ENCODE results near the gene TRPM2.

Gene TRPM2

DNA sequence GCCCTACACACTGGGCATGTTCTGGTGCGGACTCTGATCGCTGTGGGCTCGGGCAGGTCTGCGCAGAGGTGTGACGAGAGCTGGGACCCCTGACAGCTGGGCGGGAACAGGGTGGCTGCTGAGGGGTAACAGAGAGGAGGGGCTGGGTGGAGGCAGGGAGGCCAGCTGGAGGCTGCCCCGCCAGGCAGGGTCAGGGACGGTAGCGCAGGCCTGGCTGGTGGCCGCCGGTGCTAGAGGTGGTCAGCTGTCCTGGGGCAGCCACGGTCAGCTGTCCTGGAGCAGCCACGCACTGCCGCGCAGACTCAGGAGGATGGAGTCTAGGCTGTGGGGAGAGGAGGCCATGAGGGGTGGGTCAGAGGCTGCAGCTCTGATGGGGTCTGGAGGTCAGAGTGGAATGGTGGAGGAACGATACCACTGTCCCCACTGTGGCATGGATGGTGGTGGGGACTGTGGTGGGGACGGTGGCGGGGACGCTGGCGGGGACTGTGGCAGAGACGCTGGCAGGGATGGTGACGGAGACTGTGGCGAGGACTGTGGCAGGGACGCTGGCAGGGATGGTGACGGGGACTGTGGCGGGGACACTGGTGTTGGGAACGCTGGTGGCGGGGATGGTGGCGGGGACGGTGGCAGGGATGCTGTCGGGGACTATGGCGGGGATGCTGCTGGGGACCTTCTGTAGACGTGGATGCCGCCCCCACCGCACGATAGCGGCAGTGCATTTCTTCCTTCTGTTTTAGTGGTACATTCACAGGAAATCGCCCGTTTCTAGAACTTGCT, 80.6 kb downstream of the TRPM2 start:
- no peak overlapping the region for H3K4me3 ChIP-seq (ENCODE audit: low read length)

GRCh38 chr21:44434568-44434925, 81.1 kb downstream of the TRPM2 start:
- no peak overlapping the region for H3K4me3 ChIP-seq (ENCODE audit: low read length)
- no peak for DNase-seq (ENCODE audit: low read depth, low spot score)

More for the DNA sequence above, 80.6 kb downstream of the TRPM2 start:
- DNase-seq (ENCODE audit: low read depth, low spot score) = no peak

DNA sequence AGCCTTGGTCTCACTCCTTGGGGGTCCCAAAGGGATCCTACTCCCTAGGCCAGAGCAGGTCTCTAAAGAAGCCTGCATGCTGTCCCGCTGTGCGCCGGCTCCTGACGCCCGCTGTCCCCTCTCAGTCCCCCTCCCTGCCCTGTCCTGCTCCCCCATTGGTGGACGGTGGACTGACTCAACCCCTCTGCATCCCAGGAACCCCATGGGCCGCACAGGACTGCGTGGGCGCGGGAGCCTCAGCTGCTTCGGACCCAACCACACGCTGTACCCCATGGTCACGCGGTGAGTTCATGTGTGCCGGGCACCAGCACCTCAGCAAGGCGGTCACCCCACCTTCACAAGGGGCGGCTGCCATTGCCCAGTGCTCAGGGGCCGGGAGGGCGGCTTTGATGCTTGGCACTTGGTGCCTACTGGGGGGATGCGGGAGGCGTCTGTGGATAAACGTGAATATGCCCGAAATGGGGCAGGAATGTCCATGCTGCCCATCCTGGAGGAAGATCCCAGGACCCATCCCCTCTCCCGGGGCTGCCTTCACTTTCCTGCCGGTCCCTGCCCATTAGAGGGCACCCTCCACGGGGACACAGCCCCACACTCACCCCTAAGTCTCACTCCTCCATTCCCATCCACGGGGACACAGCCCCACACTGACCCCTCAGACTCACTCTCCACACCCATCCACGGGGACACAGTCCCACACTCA, 81.7 kb downstream of the TRPM2 start:
- no peak overlapping the region for H3K4me3 ChIP-seq (ENCODE audit: low read length)
- no peak for DNase-seq (ENCODE audit: low read depth, low spot score)

DNA sequence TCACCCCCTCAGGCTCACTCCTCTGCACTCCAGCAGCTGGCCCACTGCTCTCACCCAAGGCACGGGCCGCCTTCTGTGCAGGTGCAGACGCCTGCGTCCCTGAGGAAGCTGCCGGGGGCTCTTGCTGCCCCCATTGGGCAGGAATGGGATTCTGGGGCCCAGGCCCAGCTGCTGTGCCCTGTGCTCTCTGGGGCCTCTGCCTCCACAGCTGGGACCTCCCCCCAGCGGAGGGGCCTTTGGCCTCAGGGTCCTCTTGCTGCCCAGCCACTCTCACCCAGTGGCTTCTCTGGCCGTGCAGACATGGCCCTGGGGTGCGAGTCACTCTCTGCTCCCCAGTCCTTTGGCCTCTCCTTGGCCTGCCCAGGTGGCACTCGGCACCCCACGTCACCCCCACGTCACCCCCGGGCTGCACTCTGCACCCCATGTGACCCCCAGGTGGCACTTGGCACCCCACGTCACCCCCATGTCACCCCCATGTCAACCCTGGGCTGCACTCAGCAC, 82.7 kb downstream of the TRPM2 start:
- no peak for DNase-seq (ENCODE audit: low read depth, low spot score)
- no peak overlapping the region for H3K4me3 ChIP-seq (ENCODE audit: low read length)

GRCh38 chr21:44436958-44437357, 83.5 kb downstream of the TRPM2 start:
- DNase-seq (ENCODE audit: low read depth, low spot score) = no peak
- H3K4me3 ChIP-seq (ENCODE audit: low read length) = no peak overlapping the region

DNA sequence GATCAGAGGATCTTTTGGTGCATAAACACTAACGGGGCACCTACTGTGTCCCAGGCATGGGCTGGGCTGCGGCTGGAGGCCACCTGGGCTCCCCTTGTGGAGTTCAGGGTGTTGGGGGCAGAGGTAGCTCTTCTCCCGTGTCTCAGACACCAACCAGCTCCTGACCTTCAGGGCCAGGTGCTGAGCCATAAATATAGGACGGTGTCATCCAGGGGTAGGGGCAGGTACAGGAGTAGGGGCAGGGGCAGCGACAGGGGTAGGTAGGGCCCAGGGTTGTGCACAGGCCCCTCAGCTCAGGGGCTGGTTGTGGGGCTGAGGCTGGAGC, 83.9 kb downstream of the TRPM2 start:
- H3K4me3 ChIP-seq (ENCODE audit: low read length) = no peak overlapping the region
- DNase-seq (ENCODE audit: low read depth, low spot score) = no peak

DNA sequence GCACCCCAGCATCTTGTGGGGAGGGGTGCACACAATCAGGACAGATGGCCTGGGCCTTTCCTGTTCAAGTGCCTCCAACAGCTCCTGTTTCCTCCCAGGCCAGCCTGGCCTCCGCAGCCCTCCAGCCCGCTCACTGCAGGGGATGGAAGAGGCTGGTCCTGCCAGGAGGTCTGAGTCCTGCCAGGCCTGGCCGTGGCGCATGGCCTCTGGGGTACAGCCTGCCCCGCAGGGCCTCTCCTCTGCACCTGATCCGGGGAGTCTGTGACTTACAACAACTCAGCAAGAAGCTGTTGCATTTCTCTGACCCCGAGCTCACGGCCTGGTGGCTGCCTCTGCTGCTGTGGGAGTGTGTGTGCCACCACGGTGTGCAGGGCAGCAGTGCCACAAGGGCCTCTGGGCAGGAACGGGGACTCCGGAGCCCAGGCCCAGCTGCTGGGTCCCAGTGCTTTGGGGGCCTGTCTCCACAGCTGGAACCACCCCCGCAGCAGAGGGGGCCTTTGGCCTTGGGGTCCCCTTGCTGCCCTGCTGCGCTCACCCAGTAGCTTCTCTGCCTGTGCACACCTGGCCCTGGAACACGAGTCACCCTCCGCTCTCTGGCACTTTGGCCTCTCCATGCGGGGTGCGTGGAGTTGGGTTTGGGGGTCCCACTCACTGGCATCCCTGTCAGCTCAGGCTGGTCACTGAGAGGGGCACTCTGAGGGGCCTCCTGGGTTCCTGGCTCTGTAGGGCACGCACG, 84.4 kb downstream of the TRPM2 start:
- no peak for DNase-seq (ENCODE audit: low read depth, low spot score)
- H3K4me3 ChIP-seq (ENCODE audit: low read length) = no peak overlapping the region

DNA sequence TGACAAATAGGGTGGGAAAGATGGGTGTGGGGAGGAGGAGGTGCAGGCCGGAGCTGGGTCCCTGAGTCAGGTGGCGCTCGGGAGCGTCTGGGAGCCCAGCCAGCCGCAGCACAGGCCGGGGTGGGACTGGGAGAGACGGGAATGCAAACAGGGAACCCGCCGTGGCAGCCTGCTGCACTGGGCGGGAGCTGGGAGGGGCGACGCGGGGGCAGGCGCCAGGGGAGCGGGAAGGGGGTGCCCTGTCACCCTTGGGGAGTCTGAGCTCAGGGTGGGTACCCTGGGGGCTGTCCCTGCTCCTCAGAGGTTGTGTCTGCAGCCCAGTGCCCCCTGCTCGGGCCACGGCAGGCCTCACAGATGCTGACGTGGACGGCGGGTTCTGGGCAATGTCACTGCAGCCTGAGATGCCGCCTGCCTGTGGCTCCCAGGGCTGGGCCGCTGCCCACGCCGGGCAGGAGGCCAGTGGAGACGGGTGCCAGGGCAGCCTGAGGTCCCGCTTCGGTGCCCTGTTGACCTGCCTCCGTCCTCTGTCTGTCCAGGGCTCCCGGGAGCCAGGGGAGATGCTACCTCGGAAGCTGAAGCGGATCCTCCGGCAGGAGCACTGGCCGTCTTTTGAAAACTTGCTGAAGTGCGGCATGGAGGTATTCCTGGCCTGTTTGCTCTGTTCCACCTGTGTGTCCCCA, 85.2 kb downstream of the TRPM2 start:
- no peak overlapping the region for H3K4me3 ChIP-seq (ENCODE audit: low read length)
- DNase-seq (ENCODE audit: low read depth, low spot score) = no peak

GRCh38 chr21:44439211-44439600, 85.8 kb downstream of the TRPM2 start:
- DNase-seq (ENCODE audit: low read depth, low spot score) = no peak
- H3K4me3 ChIP-seq (ENCODE audit: low read length) = no peak overlapping the region

DNA sequence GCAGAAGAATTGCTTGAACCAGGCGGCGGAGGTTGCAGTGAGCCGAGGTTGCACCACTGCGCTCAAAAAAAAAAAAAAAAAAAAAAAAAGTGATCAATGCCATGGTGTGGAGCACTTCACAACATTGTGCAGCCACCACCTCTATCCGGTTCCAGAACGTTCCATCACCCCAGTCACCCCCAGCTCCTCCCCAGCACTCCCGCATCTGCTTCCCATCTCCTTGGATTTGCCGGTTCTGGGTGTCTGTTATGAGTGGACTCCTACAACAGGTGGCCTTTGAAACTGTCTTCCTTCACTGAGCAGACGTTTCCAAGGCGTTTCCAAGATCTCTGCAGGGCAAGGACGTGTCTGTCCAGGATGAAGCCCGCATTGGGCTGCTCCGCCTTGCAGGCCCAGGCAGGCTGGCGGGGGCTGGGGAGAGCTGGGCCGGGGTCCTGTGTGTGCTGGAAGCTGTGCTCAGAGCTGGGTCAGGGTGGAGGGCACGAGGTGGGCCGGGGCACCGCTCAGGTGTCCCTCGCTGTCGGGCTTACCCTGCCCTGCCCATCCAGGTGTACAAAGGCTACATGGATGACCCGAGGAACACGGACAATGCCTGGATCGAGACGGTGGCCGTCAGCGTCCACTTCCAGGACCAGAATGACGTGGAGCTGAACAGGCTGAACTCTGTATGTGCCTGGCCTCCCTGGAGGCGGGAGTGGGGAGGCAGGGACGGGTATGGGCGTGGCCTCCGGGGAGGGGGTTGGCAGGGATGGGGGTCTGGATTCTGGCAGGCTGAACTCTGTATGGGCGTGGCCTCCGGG, 87.0 kb downstream of the TRPM2 start:
- DNase-seq (ENCODE audit: low read depth, low spot score) = no peak
- H3K4me3 ChIP-seq (ENCODE audit: low read length) = no peak overlapping the region

DNA sequence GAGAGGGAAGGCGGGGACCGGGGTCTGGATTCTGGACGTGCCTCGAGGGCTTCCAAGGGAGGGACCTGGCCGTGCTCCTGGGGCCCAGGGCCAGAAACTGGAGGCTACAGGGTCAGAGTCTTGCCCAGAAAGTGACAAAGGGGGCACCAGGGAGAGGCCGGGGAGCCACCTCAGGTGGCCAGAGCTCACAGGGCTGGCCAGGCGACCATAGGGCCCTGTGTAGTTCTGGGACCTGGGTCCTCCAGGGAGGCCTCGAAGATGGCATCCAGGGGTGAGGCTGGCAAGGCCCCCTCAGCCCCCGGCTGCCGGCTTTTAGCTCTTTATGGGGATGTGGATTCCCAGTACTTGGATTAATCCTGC, 87.6 kb downstream of the TRPM2 start:
- H3K4me3 ChIP-seq (ENCODE audit: low read length) = no peak overlapping the region
- no peak for DNase-seq (ENCODE audit: low read depth, low spot score)

- no peak overlapping the region for H3K4me3 ChIP-seq (ENCODE audit: low read length)
- DNase-seq (ENCODE audit: low read depth, low spot score) = no peak
Measured at GRCh38 chr21:44441581-44442265, 88.3 kb downstream of the TRPM2 start.

DNA sequence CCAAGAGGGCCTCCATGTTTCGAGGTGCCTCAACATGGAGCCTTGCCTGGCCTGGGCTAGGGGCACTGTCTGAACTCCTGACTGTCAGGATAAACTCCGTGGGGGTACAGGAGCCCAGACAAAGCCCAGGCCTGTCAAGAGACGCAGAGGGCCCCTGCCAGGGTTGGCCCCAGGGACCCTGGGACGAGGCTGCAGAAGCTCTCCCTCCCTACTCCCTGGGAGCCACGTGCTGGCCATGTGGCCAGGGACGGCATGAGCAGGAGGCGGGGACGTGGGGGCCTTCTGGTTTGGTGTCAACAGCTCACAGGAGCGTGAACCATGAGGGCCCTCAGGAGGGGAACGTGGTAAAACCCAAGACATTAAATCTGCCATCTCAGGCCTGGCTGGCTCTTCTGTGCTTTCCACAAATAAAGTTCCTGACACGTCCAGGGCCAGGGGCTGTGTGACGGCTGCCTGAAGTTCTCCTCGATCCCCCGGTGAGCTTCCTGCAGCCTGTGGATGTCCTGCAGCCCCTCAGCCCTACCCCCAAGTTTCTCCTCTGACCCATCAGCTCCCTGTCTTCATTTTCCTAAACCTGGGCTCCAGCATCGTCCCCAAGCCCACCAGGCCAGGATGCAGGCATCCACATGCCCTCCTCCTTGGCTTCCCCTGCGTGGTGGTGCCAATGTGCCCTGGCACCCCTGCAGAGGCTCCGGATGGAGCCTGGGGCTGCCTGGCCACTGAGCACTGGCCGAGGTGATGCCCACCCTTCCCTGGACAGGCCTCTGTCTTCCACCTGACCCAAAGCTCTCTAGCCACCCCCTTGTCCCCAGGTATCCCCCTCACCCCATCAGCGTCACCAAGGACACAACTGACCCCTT, 89.1 kb downstream of the TRPM2 start:
- no peak for DNase-seq (ENCODE audit: low read depth, low spot score)
- H3K4me3 ChIP-seq (ENCODE audit: low read length) = no peak overlapping the region

DNA sequence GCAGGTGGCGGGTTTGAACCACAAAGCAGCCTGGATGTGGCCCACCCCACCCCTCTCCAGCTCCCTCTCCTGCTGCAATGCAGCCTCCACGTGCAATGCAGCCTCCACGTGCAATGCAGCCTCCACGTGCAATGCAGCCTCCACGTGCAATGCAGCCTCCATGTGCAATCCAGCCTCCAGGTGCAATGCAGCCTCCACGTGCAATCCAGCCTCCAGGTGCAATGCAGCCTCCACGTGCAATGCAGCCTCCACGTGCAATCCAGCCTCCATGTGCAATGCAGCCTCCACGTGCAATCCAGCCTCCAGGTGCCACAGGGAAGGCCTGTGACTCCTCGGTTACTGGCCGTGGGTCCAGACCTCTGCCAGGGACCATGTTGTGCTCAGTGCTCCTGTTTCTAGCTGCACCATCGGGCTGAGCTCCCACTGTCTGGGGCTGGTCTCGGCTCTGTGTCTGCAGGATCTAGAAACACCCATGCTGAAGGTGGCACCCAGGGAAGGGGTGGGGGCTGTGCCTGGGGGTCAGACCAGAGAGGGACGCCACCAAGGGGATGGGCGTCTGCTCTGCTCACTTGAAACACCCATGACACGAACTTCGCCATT, 90.0 kb downstream of the TRPM2 start:
- H3K4me3 ChIP-seq (ENCODE audit: low read length) = no peak overlapping the region
- DNase-seq (ENCODE audit: low read depth, low spot score) = no peak

DNA sequence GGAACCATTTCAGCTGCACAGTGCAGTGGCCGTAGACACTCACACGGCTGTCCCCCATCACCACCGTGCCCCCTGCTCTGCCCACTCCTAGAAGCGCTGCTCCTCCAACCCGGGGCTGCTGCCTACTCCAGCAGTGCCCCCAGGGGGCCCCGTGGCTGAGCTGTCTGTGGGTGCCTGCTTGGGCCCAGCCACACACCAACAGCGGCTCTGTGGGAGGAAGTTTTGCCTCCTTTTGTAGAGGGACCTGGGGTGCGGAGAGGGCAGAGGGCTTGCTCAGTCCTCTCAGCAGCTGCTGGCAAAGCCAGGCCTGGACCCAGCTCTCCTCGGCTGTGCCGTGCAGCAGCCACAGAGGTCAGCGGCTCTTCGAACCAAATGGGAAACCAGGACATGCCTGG, 90.5 kb downstream of the TRPM2 start:
- no peak for DNase-seq (ENCODE audit: low read depth, low spot score)
- H3K4me3 ChIP-seq (ENCODE audit: low read length) = no peak overlapping the region

- DNase-seq (ENCODE audit: low read depth, low spot score) = no peak
Measured at GRCh38 chr21:44444286-44444931, 91.0 kb downstream of the TRPM2 start.

More at GRCh38 chr21:44444286-44444931, 91.0 kb downstream of the TRPM2 start:
- H3K4me3 ChIP-seq (ENCODE audit: low read length) = no peak overlapping the region

Data from Jurkat, Clone E6-1 (cell line).